ENCODE measurements around the gene TSHZ2.

TSHZ2 gene

DNA sequence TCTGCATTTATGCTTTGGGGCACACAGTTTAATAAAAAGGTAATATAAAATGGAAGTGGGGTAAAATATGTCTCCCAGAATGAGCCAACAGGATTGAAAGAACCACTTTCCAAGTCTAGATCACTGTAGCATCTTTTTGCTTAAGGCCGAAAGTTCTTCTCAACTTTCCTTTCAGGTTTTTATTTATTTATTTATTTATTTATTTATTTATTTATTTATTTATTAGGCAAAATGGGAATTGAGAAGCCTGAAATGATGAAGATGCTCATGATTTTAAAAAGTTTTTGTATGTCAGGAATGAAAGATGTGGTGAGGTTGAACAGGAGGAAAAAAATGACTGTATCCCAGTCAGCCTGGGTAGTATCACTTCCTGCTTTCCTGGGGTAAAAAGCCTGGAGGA is 24.0 kb downstream of the TSHZ2 start:
- no peak overlapping the region for H3K27ac ChIP-seq (ENCODE audit: low read length)
- TF ChIP-seq, protein P1, sequence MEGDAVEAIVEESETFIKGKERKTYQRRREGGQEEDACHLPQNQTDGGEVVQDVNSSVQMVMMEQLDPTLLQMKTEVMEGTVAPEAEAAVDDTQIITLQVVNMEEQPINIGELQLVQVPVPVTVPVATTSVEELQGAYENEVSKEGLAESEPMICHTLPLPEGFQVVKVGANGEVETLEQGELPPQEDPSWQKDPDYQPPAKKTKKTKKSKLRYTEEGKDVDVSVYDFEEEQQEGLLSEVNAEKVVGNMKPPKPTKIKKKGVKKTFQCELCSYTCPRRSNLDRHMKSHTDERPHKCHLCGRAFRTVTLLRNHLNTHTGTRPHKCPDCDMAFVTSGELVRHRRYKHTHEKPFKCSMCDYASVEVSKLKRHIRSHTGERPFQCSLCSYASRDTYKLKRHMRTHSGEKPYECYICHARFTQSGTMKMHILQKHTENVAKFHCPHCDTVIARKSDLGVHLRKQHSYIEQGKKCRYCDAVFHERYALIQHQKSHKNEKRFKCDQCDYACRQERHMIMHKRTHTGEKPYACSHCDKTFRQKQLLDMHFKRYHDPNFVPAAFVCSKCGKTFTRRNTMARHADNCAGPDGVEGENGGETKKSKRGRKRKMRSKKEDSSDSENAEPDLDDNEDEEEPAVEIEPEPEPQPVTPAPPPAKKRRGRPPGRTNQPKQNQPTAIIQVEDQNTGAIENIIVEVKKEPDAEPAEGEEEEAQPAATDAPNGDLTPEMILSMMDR (IDR thresholded peaks at IDR 0.05; ENCODE audit: low read depth, low read length), result no peak
- no peak for TF ChIP-seq EZH2phosphoT487 (IDR thresholded peaks at IDR 0.05; ENCODE audit: low read depth)
- H3K27me3 ChIP-seq (ENCODE audit: low read depth, low read length), result no peaks in the 10 kb centered on the region
- H3K4me2 ChIP-seq (ENCODE audit: low read length), result no peak overlapping the region
- H3K79me2 ChIP-seq (ENCODE audit: low read length), result no peaks in the 10 kb centered on the region
- no peak overlapping the region for H3K4me3 ChIP-seq (ENCODE audit: low read length)
- no peaks in the 10 kb centered on the region for H4K20me1 ChIP-seq (ENCODE audit: insufficient read depth, low read length)
- no peaks in the 10 kb centered on the region for H3K9me3 ChIP-seq (ENCODE audit: insufficient read depth, low read length)
- H3K4me1 ChIP-seq (ENCODE audit: low read length), result peaks cover 24% of the 10 kb centered on the region
- H3K9ac ChIP-seq (ENCODE audit: low read length), result no peak overlapping the region
- H3K36me3 ChIP-seq (replicated peaks; ENCODE audit: low read depth, low read length), result no peaks in the 10 kb centered on the region
- no peak overlapping the region for H2AFZ ChIP-seq (ENCODE audit: low read depth, low read length)

- peaks cover 28% of the 10 kb centered on the region for H3K4me1 ChIP-seq (ENCODE audit: low read length)
- no peaks in the 10 kb centered on the region for H3K36me3 ChIP-seq (replicated peaks; ENCODE audit: low read depth, low read length)
- no peak overlapping the region for H2AFZ ChIP-seq (ENCODE audit: low read depth, low read length)
- H4K20me1 ChIP-seq (ENCODE audit: insufficient read depth, low read length), result no peaks in the 10 kb centered on the region
- TF ChIP-seq, protein P1 (IDR thresholded peaks at IDR 0.05; ENCODE audit: low read depth, low read length), result no peak
- no peak for TF ChIP-seq EZH2phosphoT487 (IDR thresholded peaks at IDR 0.05; ENCODE audit: low read depth)
- H3K4me2 ChIP-seq (ENCODE audit: low read length), result no peak overlapping the region
- H3K27me3 ChIP-seq (ENCODE audit: low read depth, low read length), result no peaks in the 10 kb centered on the region
- H3K4me3 ChIP-seq (ENCODE audit: low read length), result no peak overlapping the region
- no peaks in the 10 kb centered on the region for H3K79me2 ChIP-seq (ENCODE audit: low read length)
- H3K27ac ChIP-seq (ENCODE audit: low read length), result no peak overlapping the region
- no peak overlapping the region for H3K9ac ChIP-seq (ENCODE audit: low read length)
- H3K9me3 ChIP-seq (ENCODE audit: insufficient read depth, low read length), result no peaks in the 10 kb centered on the region
Observed at GRCh38 chr20:52996658-52997057, 24.5 kb downstream of the TSHZ2 start.

DNA sequence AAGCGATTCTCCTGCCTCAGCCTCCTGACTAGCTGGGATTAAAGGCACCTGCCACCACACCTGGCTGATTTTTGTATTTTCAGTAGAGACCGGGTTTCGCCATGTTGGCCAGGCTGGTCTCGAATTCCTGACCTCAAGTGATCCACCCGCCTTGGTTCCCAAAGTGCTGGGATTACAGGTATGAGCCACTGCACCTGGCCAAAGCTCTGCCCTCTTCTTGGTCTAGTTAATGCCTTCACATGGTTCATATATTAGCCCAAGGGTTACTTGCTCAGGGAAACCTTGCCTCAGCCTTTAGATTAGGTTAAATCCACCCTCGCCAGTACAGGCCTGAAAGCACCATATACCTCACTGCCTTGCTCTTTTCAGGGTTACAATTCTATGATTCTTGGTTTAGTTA is 26.1 kb downstream of the TSHZ2 start:
- TF ChIP-seq EZH2phosphoT487 (IDR thresholded peaks at IDR 0.05; ENCODE audit: low read depth), result no peak
- TF ChIP-seq, protein P1 (IDR thresholded peaks at IDR 0.05; ENCODE audit: low read depth, low read length), result no peak
- Histone ChIP-seq H2AFZ (ENCODE audit: low read depth, low read length) (no peak overlapping the region), H3K36me3 (replicated peaks; ENCODE audit: low read depth, low read length) (no peaks in the 10 kb centered on the region), H3K9me3 (ENCODE audit: insufficient read depth, low read length) (no peaks in the 10 kb centered on the region), H3K4me2 (ENCODE audit: low read length) (no peak overlapping the region), H4K20me1 (ENCODE audit: insufficient read depth, low read length) (no peaks in the 10 kb centered on the region), H3K4me3 (ENCODE audit: low read length) (no peak overlapping the region), H3K4me1 (ENCODE audit: low read length) (peaks cover 41% of the 10 kb centered on the region), H3K79me2 (ENCODE audit: low read length) (peaks cover 6% of the 10 kb centered on the region; the same call in 1 of the 2 replicates), H3K27me3 (ENCODE audit: low read depth, low read length) (no peaks in the 10 kb centered on the region), H3K9ac (ENCODE audit: low read length) (no peak overlapping the region), H3K27ac (ENCODE audit: low read length) (no peak overlapping the region)

DNA sequence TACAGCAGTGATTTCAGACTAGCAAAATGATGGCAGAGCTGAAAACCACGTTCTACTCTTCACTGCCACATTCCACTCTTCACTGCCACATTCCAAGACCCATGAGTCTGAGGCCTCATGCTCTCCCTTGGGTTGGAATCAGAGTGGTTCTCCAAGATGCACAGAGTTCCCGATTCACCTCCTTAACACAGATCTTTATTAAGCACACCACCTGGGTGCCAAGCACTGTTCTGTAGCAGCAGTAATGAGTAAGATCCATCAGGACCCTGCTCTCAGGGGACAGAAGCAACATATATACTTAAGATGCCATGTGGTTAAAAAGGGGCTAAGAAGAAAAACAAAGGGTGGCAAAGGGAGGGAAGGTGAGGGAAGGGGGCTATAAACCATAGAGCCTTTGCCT is 26.9 kb downstream of the TSHZ2 start:
- no peaks in the 10 kb centered on the region for H3K27me3 ChIP-seq (ENCODE audit: low read depth, low read length)
- H3K4me2 ChIP-seq (ENCODE audit: low read length), result no peak overlapping the region
- no peak overlapping the region for H3K9ac ChIP-seq (ENCODE audit: low read length)
- peaks cover 9% of the 10 kb centered on the region; the same call in 1 of the 2 replicates for H3K79me2 ChIP-seq (ENCODE audit: low read length)
- no peaks in the 10 kb centered on the region for H4K20me1 ChIP-seq (ENCODE audit: insufficient read depth, low read length)
- TF ChIP-seq, protein P1 (IDR thresholded peaks at IDR 0.05; ENCODE audit: low read depth, low read length), result no peak
- TF ChIP-seq EZH2phosphoT487 (IDR thresholded peaks at IDR 0.05; ENCODE audit: low read depth), result no peak
- H3K27ac ChIP-seq (ENCODE audit: low read length), result no peak overlapping the region
- no peak overlapping the region for H3K4me3 ChIP-seq (ENCODE audit: low read length)
- no peaks in the 10 kb centered on the region for H3K9me3 ChIP-seq (ENCODE audit: insufficient read depth, low read length)
- H2AFZ ChIP-seq (ENCODE audit: low read depth, low read length), result no peak overlapping the region
- no peaks in the 10 kb centered on the region for H3K36me3 ChIP-seq (replicated peaks; ENCODE audit: low read depth, low read length)
- peaks cover 44% of the 10 kb centered on the region for H3K4me1 ChIP-seq (ENCODE audit: low read length)
